ENCODE results near the gene MPI.
"Not testable (repeated sequence)": the region's sequence is repeated elsewhere in the genome, so short reads cannot be mapped to it uniquely, and the experiment has no call there.

The MPI gene

DNA sequence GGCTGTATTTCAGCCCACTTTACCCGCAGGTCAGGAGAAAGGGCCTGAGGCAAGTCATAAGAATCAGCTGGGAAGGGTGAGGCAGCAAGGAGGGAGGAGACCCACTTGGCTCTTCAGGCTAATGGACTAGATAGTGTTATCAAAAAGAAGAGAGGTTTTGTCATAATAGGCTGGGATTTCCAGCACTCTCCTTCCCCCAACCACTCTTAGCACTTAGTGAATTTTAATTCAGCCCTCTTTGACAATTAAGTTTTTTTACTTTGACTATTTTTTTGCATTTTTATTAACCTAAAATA lies 771 bp downstream of the MPI start:
- in situ Hi-C loops (cut with HindIII; ENCODE audit: low sequenced_read_pairs): no loop called here

DNA sequence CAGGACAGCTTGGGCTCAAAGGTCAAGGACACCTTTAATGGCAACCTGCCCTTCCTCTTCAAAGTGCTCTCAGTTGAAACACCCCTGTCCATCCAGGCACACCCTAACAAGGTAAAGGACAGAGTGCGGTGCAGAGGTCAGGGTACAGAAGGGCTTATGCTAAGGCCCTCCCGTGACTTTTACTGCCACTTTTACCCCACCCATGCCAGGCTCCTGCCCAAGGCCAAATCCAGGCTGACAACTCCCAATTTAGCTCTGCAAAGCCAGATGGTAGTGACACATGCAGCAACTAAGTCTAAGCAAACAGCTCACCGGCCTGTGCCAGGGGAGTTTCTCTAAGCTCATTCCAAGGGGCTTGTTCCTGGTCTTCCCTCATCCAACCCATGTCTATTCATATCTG lies 1.6 kb downstream of the MPI start:
- in situ Hi-C loops (cut with HindIII; ENCODE audit: low sequenced_read_pairs): no loop called here

DNA sequence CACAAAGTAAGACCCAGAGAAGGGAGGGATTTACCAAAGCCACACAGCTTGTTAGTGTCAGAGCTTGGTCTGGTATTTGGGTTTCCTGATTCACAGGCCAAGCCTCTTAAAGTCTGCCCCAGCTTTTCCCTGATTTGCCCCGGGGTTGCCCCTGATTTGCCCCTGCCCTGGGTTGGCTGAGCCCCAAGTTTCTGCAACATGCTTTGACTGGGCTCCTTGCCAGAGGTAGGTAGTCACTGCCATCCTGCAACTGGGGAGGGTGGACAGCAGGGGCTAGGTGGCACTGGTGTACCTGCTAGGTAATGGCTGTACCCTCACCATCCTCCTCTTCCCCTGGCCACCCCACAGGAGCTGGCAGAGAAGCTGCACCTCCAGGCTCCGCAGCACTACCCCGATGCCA lies 2.5 kb downstream of the MPI start:
- in situ Hi-C loops (cut with HindIII; ENCODE audit: low sequenced_read_pairs): no loop called here

DNA sequence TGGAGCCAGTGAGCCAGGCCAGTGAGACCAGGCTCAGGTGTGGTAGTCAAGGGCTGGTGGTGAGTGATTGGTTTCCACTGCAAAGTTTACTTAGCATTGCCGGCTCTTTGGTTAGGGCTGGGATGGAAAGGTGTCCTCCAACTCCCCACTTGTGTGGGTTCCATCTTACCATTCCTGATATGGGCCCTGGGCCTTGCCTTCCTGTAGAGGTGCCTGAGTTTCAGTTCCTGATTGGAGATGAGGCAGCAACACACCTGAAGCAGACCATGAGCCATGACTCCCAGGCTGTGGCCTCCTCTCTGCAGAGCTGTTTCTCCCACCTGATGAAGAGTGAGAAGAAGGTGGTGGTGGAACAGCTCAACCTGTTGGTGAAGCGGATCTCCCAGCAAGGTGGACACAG lies 3.1 kb downstream of the MPI start:
- in situ Hi-C loops (cut with HindIII; ENCODE audit: low sequenced_read_pairs): no loop called here

DNA sequence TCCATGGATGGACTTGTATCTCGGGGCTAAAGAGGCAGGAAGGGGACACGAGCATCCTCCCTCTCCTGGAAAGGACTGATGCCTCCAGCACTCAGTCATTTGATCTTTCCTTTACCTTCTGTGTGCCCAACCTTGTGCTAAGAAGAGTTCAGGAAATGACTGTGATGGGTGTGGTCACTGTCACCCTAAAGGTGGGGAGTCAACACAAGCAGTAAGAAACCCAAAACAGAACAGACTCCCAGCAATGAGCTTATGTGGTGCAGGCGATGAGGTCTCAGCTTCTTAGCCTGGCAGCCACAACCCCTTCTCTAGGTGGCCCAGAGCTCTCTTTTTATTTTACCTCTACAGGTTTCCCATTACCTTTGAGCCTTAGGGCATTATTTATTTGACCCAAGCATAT lies 3.8 kb downstream of the MPI start:
- in situ Hi-C loops (cut with HindIII; ENCODE audit: low sequenced_read_pairs): no loop called here

GRCh38 chr15:74894383-74894782 lies 4.5 kb downstream of the MPI start:
- in situ Hi-C loops (cut with HindIII; ENCODE audit: low sequenced_read_pairs): not testable (repeated sequence)

DNA sequence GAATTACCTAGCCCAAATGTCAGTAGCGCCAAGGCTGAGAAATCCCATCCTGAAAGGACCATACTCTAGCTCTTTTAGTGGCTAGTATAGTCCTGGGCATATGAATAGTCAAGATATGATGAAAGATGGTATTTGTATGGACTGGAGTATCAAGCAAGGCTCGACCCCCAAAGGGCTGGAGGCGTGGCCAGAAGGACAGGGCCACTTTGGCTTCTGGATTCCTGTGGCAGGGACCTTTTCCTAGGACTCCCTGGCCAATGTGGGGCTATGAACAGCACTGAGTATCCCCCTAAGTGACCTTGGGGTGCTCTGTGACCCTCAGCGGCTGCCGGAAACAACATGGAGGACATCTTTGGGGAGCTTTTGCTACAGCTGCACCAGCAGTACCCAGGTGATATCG lies 6.0 kb downstream of the MPI start:
- in situ Hi-C loops (cut with HindIII; ENCODE audit: low sequenced_read_pairs): no loop called here

GRCh38 chr15:74896316-74896715 lies 6.5 kb downstream of the MPI start:
- in situ Hi-C loops (cut with HindIII; ENCODE audit: low sequenced_read_pairs): no loop called here

GRCh38 chr15:74897300-74897701 lies 7.5 kb downstream of the MPI start:
- in situ Hi-C loops (cut with HindIII; ENCODE audit: low sequenced_read_pairs): no loop called here

- in situ Hi-C loops (cut with HindIII; ENCODE audit: low sequenced_read_pairs): loop anchor here (10.0 kb wide), 1 partner anchor 87 kb away; the partner anchor contains the start of gene LMAN1L
Observed at GRCh38 chr15:74901612-74902063, 11.8 kb downstream of the MPI start.

DNA sequence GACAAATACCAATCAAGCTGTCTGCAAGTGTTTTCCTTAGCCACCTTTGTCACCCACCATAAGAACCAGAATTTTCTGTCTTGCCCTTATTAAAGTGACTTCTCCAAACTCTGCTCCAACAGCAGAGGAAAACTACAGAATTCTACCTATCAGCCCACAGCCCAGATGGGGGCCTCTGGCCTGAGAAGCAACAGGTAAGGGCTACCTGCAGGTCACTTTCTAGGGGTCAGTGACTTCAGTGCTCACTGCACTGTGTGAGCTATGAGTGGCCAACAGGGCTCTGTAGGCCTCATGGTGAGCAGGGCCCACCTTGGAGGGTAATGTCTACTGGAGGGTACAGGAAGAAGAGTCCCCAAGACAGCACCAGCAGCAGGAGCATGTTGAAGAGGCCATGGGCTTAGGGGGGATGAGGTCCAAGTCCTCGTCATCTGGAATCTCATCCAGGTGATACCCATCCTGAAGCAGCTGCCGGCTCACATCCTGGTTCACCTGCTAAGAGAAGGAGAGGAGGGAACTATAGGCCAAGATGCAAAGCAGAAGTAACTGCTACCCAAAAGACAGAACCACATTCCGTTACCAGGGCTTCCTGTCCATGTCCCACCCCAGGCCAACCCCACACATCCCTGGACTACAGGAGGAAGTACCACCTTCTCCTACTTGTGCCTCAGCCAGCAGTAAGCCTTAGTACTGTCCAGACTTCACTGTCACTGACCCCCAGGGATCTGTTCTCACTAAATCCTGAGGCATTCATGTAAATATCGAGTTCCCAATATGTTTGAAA lies 12.6 kb downstream of the MPI start:
- in situ Hi-C loops (cut with HindIII; ENCODE audit: low sequenced_read_pairs): loop anchor here (10.0 kb wide), 1 partner anchor 88 kb away; the partner anchor contains the start of gene LMAN1L

DNA sequence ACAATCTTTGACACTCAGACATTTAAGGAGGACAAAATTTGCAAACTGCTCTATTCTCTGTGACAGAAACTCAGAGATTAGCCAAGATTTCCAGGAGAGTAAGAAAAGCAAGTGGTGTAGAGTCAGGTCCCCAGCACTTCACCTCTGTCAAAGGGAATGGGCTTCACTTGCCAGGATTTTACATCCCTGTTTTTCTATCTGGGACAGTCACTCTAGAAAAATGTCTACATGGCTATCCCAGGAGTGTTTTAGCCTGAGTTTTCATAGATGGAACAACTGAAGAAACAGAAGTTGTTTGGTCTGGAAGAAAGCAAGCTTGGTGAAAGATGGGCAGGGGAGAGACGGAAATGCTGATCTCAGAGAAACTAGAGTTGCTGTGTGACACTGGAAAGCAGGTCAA lies 13.8 kb downstream of the MPI start:
- in situ Hi-C loops (cut with HindIII; ENCODE audit: low sequenced_read_pairs): loop anchor here (10.0 kb wide), 1 partner anchor 89 kb away; the partner anchor contains the start of gene LMAN1L

DNA sequence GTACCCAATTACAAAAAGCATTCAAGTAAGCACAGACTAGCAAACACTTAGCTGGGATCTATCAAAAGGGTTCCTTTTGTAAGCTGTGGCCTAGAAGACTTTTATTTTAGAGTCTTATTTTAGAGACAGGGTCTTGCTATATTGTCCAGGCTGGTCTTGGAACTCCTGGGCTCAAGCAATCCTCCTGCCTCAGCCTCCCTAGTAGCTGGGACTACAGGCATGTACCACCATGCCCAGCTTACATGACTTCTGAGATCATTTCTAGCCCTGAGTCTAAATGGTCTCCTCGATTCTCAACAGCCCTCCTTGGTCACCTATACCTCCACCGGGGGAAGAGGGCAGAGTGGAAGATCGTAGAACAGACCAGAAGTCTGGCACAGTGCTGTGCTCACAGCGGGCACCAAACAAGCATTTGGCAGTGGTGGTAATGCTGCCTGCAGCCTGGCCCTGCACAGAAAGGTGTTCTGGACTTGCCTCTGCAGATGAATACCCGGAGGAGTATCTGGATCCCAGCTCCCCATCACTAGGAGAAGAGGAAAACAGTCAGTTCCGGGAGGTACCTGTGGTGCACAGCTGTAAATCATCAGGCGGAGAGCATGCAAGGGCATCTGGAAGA lies 14.5 kb downstream of the MPI start:
- in situ Hi-C loops (cut with HindIII; ENCODE audit: low sequenced_read_pairs): loop anchor here (10.0 kb wide), 1 partner anchor 89 kb away; the partner anchor contains the start of gene LMAN1L

- in situ Hi-C loops (cut with HindIII; ENCODE audit: low sequenced_read_pairs): loop anchor here (10.0 kb wide), 1 partner anchor 91 kb away; the partner anchor contains the start of gene LMAN1L
Observed at GRCh38 chr15:74906067-74906449, 16.2 kb downstream of the MPI start.

- in situ Hi-C loops (cut with HindIII; ENCODE audit: low sequenced_read_pairs): loop anchor here (10.0 kb wide), 1 partner anchor 92 kb away; the partner anchor contains the start of gene LMAN1L
Observed at GRCh38 chr15:74906450-74907162, 16.8 kb downstream of the MPI start, which contains the start of gene FAM219B. FAM219B (minus strand) TSS chr15:74906851; CDS start chr15:74906800, 51 bp downstream.

DNA sequence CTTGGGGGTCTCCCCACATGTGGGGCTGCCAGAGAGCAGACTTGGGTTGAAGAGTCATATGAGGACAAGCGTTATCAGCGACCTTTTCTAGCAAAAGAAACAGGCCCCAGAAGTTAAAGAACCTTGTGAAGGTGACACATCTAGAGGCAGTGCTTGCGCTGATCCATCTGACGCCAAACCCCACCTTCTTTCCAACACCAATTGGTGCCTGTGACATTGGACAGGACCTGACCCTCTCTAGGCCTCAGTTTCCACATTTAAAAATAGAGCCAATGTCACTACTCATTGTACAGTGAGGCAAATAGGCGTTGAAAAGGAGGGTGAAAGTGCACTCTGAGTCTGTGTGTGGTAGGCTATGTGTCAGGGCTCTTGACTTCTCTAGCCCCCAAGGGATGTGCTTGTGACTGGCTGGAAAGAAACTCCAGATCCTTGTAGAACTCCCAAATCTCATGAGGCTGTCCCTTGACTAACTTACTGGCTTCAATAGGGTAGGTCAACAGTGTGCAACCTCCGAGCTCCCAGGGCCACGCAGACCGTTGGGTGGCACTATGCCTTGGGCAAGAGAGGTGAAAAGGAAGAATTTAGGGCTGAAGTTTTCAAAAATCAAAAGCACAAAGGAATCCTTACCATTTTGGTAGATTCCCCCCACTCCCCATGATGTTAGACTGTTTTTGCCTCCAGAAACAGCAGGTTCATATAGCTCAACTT lies 17.5 kb downstream of the MPI start:
- in situ Hi-C loops (cut with HindIII; ENCODE audit: low sequenced_read_pairs): loop anchor here (10.0 kb wide), 1 partner anchor 93 kb away; the partner anchor contains the start of gene LMAN1L

- in situ Hi-C loops (cut with HindIII; ENCODE audit: low sequenced_read_pairs): loop anchor here (10.0 kb wide), 1 partner anchor 94 kb away; the partner anchor contains the start of gene LMAN1L
Observed at GRCh38 chr15:74908635-74909034, 18.8 kb downstream of the MPI start.

- in situ Hi-C loops (cut with HindIII; ENCODE audit: low sequenced_read_pairs): no loop called here
Observed at GRCh38 chr15:74913041-74913440, 23.2 kb downstream of the MPI start.

DNA sequence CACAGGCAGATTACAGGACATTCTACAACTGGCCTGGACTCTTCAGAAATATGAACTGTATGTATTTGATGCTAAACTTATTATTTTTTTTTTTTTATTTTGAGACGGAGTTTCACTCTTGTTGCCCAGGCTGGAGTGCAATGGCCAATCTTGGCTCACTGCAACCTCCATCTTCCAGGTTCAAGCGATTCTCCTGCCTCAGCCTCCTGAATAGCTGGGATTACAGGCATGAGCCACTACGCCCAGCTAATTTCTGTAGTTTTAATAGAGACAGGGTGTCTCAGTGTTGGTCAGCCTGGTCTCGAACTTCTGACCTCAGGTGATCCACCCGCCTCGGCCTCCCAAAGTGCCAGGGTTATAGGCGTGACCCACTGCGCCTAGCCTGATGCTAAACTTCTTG lies 24.0 kb downstream of the MPI start:
- in situ Hi-C loops (cut with HindIII; ENCODE audit: low sequenced_read_pairs): not testable (repeated sequence)

DNA sequence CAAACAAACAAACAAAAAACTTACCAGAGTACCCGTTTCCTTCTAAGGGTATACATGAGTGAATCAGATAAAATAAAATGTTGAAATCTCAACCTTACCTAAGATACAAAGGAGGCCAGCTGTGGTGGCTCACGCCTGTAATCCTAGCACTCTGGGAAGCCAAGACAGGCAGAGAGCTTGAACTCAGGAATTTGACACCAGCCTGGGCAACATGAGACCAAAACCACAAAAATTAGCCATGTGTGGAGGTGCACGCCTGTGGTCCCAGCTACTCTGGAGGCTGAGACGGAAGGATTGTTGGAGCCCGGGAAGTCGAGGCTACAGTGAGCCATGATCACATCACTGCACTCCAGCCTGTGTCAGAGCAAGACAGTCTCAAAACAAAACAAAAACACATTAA lies 27.8 kb downstream of the MPI start:
- in situ Hi-C loops (cut with HindIII; ENCODE audit: low sequenced_read_pairs): no loop called here

- in situ Hi-C loops (cut with HindIII; ENCODE audit: low sequenced_read_pairs): no loop called here
Observed at GRCh38 chr15:74920456-74920855, 30.6 kb downstream of the MPI start.
